ENCODE results near the gene IL13.

IL13 gene

DNA sequence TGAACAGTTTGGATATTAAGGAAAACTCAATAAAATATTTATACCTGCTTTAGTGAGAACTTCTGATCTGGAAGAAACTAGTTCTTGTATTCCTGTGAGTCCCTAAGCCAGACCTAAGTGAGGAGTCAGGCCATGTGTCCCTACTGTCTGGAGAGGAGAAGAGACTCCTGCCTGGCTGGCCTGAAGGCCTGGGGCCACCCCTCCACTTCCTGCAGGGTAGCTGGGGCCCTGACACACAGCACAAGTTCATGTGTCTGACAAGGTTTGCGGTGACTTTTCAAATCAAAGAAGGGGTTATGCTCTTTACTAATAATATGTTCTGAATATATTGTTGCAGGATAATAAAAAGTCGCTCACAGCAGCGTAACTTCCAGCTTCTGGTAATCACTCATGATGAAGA lies 16.1 kb upstream of the IL13 start:
- H3K4me3 ChIP-seq (ENCODE audit: low read depth, low read length): no peak overlapping the region
- TF ChIP-seq, protein P1, sequence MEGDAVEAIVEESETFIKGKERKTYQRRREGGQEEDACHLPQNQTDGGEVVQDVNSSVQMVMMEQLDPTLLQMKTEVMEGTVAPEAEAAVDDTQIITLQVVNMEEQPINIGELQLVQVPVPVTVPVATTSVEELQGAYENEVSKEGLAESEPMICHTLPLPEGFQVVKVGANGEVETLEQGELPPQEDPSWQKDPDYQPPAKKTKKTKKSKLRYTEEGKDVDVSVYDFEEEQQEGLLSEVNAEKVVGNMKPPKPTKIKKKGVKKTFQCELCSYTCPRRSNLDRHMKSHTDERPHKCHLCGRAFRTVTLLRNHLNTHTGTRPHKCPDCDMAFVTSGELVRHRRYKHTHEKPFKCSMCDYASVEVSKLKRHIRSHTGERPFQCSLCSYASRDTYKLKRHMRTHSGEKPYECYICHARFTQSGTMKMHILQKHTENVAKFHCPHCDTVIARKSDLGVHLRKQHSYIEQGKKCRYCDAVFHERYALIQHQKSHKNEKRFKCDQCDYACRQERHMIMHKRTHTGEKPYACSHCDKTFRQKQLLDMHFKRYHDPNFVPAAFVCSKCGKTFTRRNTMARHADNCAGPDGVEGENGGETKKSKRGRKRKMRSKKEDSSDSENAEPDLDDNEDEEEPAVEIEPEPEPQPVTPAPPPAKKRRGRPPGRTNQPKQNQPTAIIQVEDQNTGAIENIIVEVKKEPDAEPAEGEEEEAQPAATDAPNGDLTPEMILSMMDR (IDR thresholded peaks at IDR 0.05; ENCODE audit: borderline replicate concordance, insufficient read depth, low read depth, low read length): no peak

DNA sequence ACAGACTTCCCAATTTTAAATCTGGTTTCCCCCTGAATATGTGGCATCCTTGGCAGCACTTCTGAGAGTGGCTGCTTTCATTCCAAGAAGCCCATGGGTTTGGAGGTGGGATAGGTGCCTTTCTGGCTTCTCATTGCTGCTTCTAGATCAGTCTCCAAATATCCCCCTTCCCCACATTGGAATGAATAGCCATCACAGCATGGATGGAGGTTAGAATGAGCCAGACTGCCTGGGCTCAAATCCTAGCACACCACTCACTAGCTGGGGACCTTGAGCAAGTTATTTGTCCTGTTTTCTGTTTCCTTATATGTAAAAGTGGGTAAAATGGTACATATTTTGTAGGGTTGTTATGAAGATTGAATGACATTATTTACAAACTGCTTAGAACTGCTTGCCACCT lies 13.8 kb upstream of the IL13 start:
- H3K4me3 ChIP-seq (ENCODE audit: low read depth, low read length): no peak overlapping the region
- TF ChIP-seq, protein P1 (IDR thresholded peaks at IDR 0.05; ENCODE audit: borderline replicate concordance, insufficient read depth, low read depth, low read length): no peak

DNA sequence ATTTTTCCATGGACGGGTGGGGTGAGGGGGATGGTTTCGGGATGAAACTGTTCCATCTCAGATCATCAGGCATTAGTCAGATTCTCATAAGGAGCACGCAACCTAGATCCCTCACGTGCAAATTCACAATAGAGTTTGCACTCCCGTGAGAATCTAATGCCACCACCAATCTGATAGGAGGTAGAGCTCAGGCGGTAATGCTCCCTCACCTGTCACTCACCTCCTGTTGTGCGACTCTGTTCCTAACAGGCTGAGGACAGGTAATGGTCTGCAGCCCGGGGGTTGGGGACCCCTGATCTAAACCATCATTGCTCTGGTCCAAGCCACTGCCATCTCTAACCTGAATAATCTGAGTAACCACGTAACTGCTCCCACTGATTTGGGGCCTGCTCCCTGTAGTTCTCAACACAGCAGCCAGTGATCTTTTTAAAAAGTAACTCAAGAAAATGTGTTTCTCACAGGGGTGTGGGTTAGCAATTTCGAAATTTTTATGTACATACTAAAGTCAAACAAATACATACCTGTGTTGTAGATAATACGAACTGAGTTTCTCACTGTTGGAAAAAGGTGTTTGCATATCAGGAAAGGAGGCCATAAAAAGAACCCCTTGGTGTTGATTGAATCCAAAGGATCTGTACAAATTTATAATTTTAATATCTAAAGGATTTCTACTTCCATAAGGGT lies 11.2 kb upstream of the IL13 start:
- no peak overlapping the region for H3K4me3 ChIP-seq (ENCODE audit: low read depth, low read length)
- TF ChIP-seq, protein P1 (IDR thresholded peaks at IDR 0.05; ENCODE audit: borderline replicate concordance, insufficient read depth, low read depth, low read length): no peak

DNA sequence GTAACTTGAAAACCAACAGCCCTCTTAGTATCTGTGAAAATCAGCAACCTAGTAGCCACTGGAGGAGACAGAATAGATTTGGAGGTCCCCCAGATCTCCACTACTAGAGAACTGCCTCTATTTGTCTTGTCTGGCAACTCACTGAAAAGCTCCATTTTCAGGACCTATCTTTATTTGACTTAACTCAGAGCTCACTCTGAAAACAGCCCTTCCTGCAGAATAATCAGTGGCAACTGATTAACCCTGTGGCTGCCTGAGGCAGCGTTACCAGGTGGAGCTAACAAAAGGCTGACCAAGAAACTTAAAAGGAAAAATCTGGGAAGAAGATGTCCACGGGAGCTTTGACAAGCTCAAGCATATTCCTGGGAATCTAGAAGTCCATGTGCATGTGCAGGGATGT lies 10.5 kb upstream of the IL13 start:
- TF ChIP-seq, protein P1 (IDR thresholded peaks at IDR 0.05; ENCODE audit: borderline replicate concordance, insufficient read depth, low read depth, low read length): no peak
- no peak overlapping the region for H3K4me3 ChIP-seq (ENCODE audit: low read depth, low read length)

DNA sequence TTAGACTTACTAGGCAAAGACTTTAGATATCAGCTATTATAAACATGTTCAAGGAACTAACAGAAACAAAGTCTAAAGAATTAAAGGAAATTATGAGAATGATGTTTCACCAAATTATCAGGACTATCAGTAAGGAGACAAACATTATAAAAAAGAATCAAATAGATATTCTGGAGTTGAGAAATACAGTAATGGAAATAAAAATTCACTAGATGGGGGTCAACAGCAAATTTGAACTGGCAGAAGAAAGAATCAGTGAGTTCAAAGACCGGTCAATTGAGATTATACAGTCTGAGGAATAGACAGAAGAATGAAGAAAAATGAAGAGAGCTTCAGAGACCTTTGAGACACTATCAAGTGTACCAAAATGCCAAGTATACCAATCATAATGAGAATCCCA lies 9.6 kb upstream of the IL13 start:
- H3K4me3 ChIP-seq (ENCODE audit: low read depth, low read length): no peak overlapping the region
- TF ChIP-seq, protein P1 (IDR thresholded peaks at IDR 0.05; ENCODE audit: borderline replicate concordance, insufficient read depth, low read depth, low read length): no peak

DNA sequence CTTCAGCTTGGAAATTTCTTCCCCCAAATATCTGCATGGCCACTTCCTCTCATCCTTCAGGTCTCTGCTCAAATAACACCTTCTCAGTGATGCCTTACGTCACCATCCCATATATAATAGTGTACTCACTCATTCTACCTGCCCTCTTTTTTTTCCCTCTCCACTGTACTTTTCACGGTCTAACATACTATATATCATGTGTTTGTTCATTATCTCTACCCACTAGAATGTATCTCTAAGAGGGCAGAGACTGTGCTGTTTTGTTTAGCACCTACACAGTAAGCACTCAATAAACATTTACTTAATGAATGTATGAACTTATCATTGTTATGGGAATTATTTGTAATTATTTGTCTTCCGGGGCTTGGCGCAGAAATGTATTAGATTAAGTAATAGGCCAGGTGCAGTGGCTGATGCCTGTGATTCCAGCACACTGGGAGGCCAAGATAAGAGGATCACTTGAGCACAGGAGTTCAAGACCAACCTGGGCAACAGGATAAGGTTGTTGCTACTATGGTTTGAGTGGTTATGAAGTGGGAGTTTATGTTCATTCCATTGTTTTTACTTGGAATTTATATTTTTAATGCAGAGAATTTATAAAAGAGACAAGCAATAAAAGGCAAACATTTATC lies 6.0 kb upstream of the IL13 start:
- H3K4me3 ChIP-seq (ENCODE audit: low read depth, low read length): no peak overlapping the region
- TF ChIP-seq, protein P1 (IDR thresholded peaks at IDR 0.05; ENCODE audit: borderline replicate concordance, insufficient read depth, low read depth, low read length): no peak

DNA sequence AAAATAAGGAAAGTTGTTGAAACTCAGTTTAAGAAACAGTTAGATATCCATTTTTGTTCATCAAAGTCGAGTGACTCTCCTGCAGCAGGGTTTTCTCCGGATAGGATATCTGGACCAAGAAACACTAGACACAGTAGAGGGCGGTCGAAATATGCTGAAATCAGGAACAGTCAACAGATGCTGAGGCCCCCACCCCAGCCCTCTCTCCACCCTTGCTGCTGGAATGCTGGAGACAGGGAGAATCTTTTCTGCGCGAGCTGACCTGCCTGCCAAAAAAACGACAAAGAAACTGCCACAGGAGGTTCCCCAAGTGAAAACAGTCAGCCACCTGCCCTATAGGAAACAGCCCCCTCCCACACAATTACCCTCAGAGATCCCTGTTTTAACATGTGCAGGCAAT lies 4.3 kb upstream of the IL13 start:
- TF ChIP-seq, protein P1 (IDR thresholded peaks at IDR 0.05; ENCODE audit: borderline replicate concordance, insufficient read depth, low read depth, low read length): no peak
- no peak overlapping the region for H3K4me3 ChIP-seq (ENCODE audit: low read depth, low read length)
